ENCODE data around the gene SRSF9. TPM values are rescaled to one million over a fixed set of nuclear protein-coding genes. Genes with fewer than 3 reads are reported as not detected.

The SRSF9 gene
- total and polyA plus RNA-seq, 2 donors (not counting 1 experiment from before 2014, with no cell fraction given), result 96.3 to 157 TPM

DNA sequence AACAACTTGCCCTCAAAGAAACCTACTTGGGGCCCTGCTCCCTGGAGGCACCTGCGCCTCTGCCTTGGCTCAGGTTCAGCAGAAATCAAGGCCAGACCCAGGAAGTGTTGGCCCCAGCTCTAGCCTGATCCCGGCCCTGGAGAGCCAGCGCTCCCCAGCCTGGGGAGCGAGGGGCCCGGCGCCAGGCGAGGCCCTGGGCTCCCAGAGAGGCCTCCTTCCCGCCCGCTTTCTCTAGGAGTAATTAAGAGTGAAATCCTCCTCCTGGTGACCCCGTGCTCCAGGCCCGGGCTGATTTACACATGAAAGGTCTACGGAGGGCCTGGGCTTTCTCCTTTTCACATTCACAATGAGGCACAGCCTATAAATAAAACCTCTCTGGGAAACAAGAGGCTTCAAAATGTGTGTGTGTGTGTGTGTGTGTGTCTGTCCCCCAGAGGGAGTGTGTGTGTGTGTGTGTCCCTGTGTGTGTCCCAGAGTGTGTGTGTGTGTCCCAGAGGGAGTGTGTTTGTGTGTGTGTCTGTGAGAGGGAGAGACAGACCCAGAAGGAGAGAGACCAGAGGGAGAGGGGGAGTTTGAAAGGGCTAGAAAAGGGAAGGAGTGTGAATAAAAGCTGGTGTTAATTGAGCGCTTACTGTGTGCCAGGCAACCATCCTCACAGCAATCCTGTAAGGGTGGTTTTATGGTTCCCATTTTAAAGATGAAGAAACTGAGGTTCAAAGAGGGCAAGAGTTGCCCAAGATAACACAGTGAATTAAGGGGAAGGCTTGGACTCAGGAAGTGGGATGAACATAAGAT is 55.5 kb downstream of the SRSF9 start:
- no peak overlapping the region for H2AFZ ChIP-seq (ENCODE audit: insufficient read depth, low read depth, low read length, poor library complexity, severe bottlenecking)
- H3K9ac ChIP-seq (ENCODE audit: low read length), result no peak overlapping the region
- no peak for ATAC-seq (ENCODE audit: low read depth)
- H3K4me3 ChIP-seq (ENCODE audit: control extremely low read depth in 1 of 5, extremely low read depth in 1 of 5, insufficient read depth in 1 of 5, low read depth in 2 of 5, low read length in 4 of 5), result no peak overlapping the region
- H3K4me2 ChIP-seq (replicated peaks; ENCODE audit: low read depth, low read length, poor library complexity, severe bottlenecking), result no peak overlapping the region
- no peak overlapping the region for H3K4me3 Mint-ChIP-seq
- H3K27ac ChIP-seq (ENCODE audit: low read length in 2 of 2), result no peak overlapping the region
- no peak for DNase-seq
- H3K79me2 ChIP-seq (ENCODE audit: control insufficient read depth, insufficient read depth, low read length), result no peaks in the 10 kb centered on the region
- no peaks in the 10 kb centered on the region for H3K36me3 ChIP-seq (replicated peaks in 1 of 2; ENCODE audit: control extremely low read depth in 1 of 2, control insufficient read depth in 1 of 2, extremely low read depth in 1 of 2, insufficient read depth in 2 of 2, low read length in 1 of 2)
- H3K4me1 ChIP-seq (ENCODE audit: control insufficient read depth in 2 of 2, insufficient read depth in 2 of 2, low read length in 2 of 2), result no peaks in the 10 kb centered on the region
- TF ChIP-seq, protein P1, sequence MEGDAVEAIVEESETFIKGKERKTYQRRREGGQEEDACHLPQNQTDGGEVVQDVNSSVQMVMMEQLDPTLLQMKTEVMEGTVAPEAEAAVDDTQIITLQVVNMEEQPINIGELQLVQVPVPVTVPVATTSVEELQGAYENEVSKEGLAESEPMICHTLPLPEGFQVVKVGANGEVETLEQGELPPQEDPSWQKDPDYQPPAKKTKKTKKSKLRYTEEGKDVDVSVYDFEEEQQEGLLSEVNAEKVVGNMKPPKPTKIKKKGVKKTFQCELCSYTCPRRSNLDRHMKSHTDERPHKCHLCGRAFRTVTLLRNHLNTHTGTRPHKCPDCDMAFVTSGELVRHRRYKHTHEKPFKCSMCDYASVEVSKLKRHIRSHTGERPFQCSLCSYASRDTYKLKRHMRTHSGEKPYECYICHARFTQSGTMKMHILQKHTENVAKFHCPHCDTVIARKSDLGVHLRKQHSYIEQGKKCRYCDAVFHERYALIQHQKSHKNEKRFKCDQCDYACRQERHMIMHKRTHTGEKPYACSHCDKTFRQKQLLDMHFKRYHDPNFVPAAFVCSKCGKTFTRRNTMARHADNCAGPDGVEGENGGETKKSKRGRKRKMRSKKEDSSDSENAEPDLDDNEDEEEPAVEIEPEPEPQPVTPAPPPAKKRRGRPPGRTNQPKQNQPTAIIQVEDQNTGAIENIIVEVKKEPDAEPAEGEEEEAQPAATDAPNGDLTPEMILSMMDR (IDR thresholded peaks at IDR 0.05), result no peak
- TF ChIP-seq EZH2 (IDR thresholded peaks at IDR 0.05; ENCODE audit: borderline replicate concordance, insufficient read depth, low read depth, low read length, poor library complexity, severe bottlenecking), result no peak
- POLR2A ChIA-PET, result no interaction called here
- H3K27me3 ChIP-seq (replicated peaks in 1 of 4; ENCODE audit: control extremely low read depth in 1 of 4, control insufficient read depth in 3 of 4, insufficient read depth in 4 of 4, low read length in 3 of 4), result peaks cover 0 to 6% (median 1%) of the 10 kb centered on the region in 4 experiments
- CTCF ChIA-PET, result no interaction called here
- no peaks in the 10 kb centered on the region for H3K4me1 Mint-ChIP-seq
- no peak overlapping the region for H3K27ac Mint-ChIP-seq
- no peaks in the 10 kb centered on the region for H3K9me3 Mint-ChIP-seq (ENCODE audit: insufficient read depth)
- no peaks in the 10 kb centered on the region for H3K9me3 ChIP-seq (ENCODE audit: control extremely low read depth in 1 of 3, control insufficient read depth in 2 of 3, insufficient read depth in 1 of 3, low read length in 2 of 3)
- intact Hi-C loops (cut with micrococcal nuclease), result no loop called here
- WGBS (ENCODE audit: insufficient coverage), result 88% methylated on average over 8 of the region's 13 CpGs
- H4K20me1 ChIP-seq (ENCODE audit: control insufficient read depth, insufficient read depth, low read length, poor library complexity, severe bottlenecking), result no peaks in the 10 kb centered on the region
- H3K27me3 Mint-ChIP-seq, result peaks cover 30% of the 10 kb centered on the region

DNA sequence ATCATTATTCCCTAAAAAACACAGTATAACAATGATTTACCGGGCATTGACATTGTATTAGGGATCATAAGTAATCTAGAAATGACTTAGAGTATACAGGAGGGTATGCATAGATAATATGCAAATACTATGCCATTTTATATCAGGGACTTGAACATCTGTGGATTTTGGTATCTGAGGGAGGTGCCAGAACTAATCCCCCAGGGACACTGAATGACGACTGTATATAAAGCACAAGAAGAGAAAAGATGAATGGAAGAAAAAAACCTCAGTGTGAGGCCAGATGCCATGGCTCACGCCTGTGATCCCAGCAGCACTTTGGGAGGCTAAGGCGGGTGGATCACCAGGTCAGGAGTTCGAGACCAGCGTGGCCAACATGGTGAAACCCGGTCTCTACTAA is 57.1 kb downstream of the SRSF9 start:
- H3K9me3 Mint-ChIP-seq (ENCODE audit: insufficient read depth), result no peaks in the 10 kb centered on the region
- no peaks in the 10 kb centered on the region for H3K4me1 Mint-ChIP-seq
- DNase-seq (no peak), ATAC-seq (ENCODE audit: low read depth) (no peak)
- Histone ChIP-seq H2AFZ (ENCODE audit: insufficient read depth, low read depth, low read length, poor library complexity, severe bottlenecking) (no peak overlapping the region), H3K4me1 (ENCODE audit: control insufficient read depth in 2 of 2, insufficient read depth in 2 of 2, low read length in 2 of 2) (no peaks in the 10 kb centered on the region), H3K4me2 (replicated peaks; ENCODE audit: low read depth, low read length, poor library complexity, severe bottlenecking) (no peak overlapping the region), H3K79me2 (ENCODE audit: control insufficient read depth, insufficient read depth, low read length) (no peaks in the 10 kb centered on the region), H3K9ac (ENCODE audit: low read length) (no peak overlapping the region), H4K20me1 (ENCODE audit: control insufficient read depth, insufficient read depth, low read length, poor library complexity, severe bottlenecking) (no peaks in the 10 kb centered on the region), H3K27me3 (replicated peaks in 1 of 4; ENCODE audit: control extremely low read depth in 1 of 4, control insufficient read depth in 3 of 4, insufficient read depth in 4 of 4, low read length in 3 of 4) (peaks cover 0 to under 1% (median 0%) of the 10 kb centered on the region in 4 experiments), H3K9me3 (ENCODE audit: control extremely low read depth in 1 of 3, control insufficient read depth in 2 of 3, insufficient read depth in 1 of 3, low read length in 2 of 3) (no peaks in the 10 kb centered on the region), H3K27ac (ENCODE audit: low read length in 2 of 2) (no peak overlapping the region), H3K36me3 (replicated peaks in 1 of 2; ENCODE audit: control extremely low read depth in 1 of 2, control insufficient read depth in 1 of 2, extremely low read depth in 1 of 2, insufficient read depth in 2 of 2, low read length in 1 of 2) (no peaks in the 10 kb centered on the region), H3K4me3 (ENCODE audit: control extremely low read depth in 1 of 5, extremely low read depth in 1 of 5, insufficient read depth in 1 of 5, low read depth in 2 of 5, low read length in 4 of 5) (no peak overlapping the region)
- H3K4me3 Mint-ChIP-seq, result no peak overlapping the region
- H3K27ac Mint-ChIP-seq, result no peak overlapping the region
- TF ChIP-seq, protein P1 (IDR thresholded peaks at IDR 0.05), result no peak
- no peak for TF ChIP-seq EZH2 (IDR thresholded peaks at IDR 0.05; ENCODE audit: borderline replicate concordance, insufficient read depth, low read depth, low read length, poor library complexity, severe bottlenecking)
- ChIA-PET CTCF (no interaction called here), POLR2A (no interaction called here)
- 8% methylated on average over 1 of the region's 7 CpGs for WGBS (ENCODE audit: insufficient coverage)
- H3K27me3 Mint-ChIP-seq, result peaks cover 22% of the 10 kb centered on the region
- intact Hi-C loops (cut with micrococcal nuclease), result no loop called here
